ENCODE data around the gene ENKD1. TPM values are rescaled to one million over a fixed set of nuclear protein-coding genes. Genes with fewer than 3 reads are reported as not detected.

ENKD1 gene
- total and polyA plus RNA-seq, 2 donors (not counting 1 experiment from before 2014, with no cell fraction given), result 13.3 to 14.3 TPM

DNA sequence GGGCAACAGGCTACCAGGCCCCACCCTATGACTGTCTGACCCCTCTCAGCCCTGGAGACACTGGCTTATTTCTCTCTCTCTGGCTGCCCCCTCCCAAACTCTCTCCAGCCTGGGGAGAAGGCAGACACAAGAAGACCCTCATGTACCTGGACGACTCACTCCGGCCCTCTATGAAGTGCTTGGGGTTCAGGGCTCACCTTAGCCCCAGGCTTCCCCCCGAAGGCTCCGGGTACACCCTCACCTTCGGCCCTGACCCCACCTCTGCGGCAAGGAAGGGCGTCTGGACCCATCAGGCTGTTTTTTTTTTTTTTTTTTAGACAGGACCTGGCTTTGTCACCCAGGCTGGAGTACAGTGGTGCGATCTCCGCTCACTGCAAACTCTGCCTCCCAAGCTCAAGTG, 22.5 kb downstream of the ENKD1 start:
- H3K4me1 Mint-ChIP-seq, result peaks cover 16% of the 10 kb centered on the region
- peaks cover 0 to 21% of the 10 kb centered on the region in 2 experiments for H3K36me3 ChIP-seq (replicated peaks in 1 of 2; ENCODE audit: control extremely low read depth in 1 of 2, control insufficient read depth in 1 of 2, extremely low read depth in 1 of 2, insufficient read depth in 2 of 2, low read length in 1 of 2)
- peak overlapping the region; percentile 100 for H3K4me2 ChIP-seq (replicated peaks; ENCODE audit: low read depth, low read length, poor library complexity, severe bottlenecking)
- H3K9me3 Mint-ChIP-seq (ENCODE audit: insufficient read depth), result no peaks in the 10 kb centered on the region
- intact Hi-C loops (cut with micrococcal nuclease), result loop anchor here (1.0 kb wide), 3 partner anchors 81 to 123 kb away; no protein-coding TSS in a partner anchor
- peak overlapping the region; percentile 96 for H2AFZ ChIP-seq (ENCODE audit: insufficient read depth, low read depth, low read length, poor library complexity, severe bottlenecking)
- H3K27me3 Mint-ChIP-seq, result no peaks in the 10 kb centered on the region
- peaks cover 46% of the 10 kb centered on the region for H3K79me2 ChIP-seq (ENCODE audit: control insufficient read depth, insufficient read depth, low read length)
- peaks cover 16% of the 10 kb centered on the region for H4K20me1 ChIP-seq (ENCODE audit: control insufficient read depth, insufficient read depth, low read length, poor library complexity, severe bottlenecking)
- no peak overlapping the region for H3K4me3 ChIP-seq (ENCODE audit: control extremely low read depth in 1 of 5, extremely low read depth in 1 of 5, insufficient read depth in 1 of 5, low read depth in 2 of 5, low read length in 4 of 5)
- ChIA-PET CTCF (interaction anchor here (0.6 to 8.4 kb wide), 18 partner anchors 11 to 163 kb away, joined by 3 to 220 read pairs (median 16); partner anchors contain the start of genes ACD, ATP6V0D1, CTCF and ENKD1), POLR2A (interaction anchor here (0.6 to 4.7 kb wide), 5 partner anchors 98 to 163 kb away, joined by 3 to 50 read pairs (median 9); partner anchors contain the start of gene ATP6V0D1)
- WGBS (ENCODE audit: insufficient coverage), result 94% methylated on average over 7 of the region's 9 CpGs
- DNase-seq (peak; percentile 24), ATAC-seq (ENCODE audit: low read depth) (no peak)
- peaks cover 12 to 20% of the 10 kb centered on the region in 2 donors for H3K4me1 ChIP-seq (ENCODE audit: control insufficient read depth in 2 of 2, insufficient read depth in 2 of 2, low read length in 2 of 2)
- peak overlapping the region; percentile 73 for H3K27ac Mint-ChIP-seq
- no peak overlapping the region for H3K9ac ChIP-seq (ENCODE audit: low read length)
- H3K9me3 ChIP-seq (ENCODE audit: control extremely low read depth in 1 of 3, control insufficient read depth in 2 of 3, insufficient read depth in 1 of 3, low read length in 2 of 3), result no peaks in the 10 kb centered on the region
- peak overlapping the region in 1 of 2 donors; percentile 92 for H3K27ac ChIP-seq (ENCODE audit: low read length in 2 of 2)
- TF ChIP-seq EZH2 (IDR thresholded peaks at IDR 0.05; ENCODE audit: borderline replicate concordance, insufficient read depth, low read depth, low read length, poor library complexity, severe bottlenecking), result no peak
- TF ChIP-seq, protein P1, sequence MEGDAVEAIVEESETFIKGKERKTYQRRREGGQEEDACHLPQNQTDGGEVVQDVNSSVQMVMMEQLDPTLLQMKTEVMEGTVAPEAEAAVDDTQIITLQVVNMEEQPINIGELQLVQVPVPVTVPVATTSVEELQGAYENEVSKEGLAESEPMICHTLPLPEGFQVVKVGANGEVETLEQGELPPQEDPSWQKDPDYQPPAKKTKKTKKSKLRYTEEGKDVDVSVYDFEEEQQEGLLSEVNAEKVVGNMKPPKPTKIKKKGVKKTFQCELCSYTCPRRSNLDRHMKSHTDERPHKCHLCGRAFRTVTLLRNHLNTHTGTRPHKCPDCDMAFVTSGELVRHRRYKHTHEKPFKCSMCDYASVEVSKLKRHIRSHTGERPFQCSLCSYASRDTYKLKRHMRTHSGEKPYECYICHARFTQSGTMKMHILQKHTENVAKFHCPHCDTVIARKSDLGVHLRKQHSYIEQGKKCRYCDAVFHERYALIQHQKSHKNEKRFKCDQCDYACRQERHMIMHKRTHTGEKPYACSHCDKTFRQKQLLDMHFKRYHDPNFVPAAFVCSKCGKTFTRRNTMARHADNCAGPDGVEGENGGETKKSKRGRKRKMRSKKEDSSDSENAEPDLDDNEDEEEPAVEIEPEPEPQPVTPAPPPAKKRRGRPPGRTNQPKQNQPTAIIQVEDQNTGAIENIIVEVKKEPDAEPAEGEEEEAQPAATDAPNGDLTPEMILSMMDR (IDR thresholded peaks at IDR 0.05), result no peak
- peak overlapping the region; percentile 77 for H3K4me3 Mint-ChIP-seq
- H3K27me3 ChIP-seq (replicated peaks in 1 of 4; ENCODE audit: control extremely low read depth in 1 of 4, control insufficient read depth in 3 of 4, insufficient read depth in 4 of 4, low read length in 3 of 4), result no peaks in the 10 kb centered on the region

Data from B cell (primary cell).